Bladder microvascular endothelial cell (primary cell): ENCODE measurements around the gene OR2T27. TPM values are rescaled to one million over a fixed set of nuclear protein-coding genes. Genes with fewer than 3 reads are reported as not detected.

Experiments
- total RNA-seq: library from RNA; depleted of rRNA; stranded (reverse); fragments of >200 nt; gene quantifications from 2 replicates; pipeline ENCODE4 v1.2.3, GENCODE V29; 2014

Gene OR2T27
- total RNA-seq = not detected in 2 replicates

GRCh38 chr1:248655354-248655753 is at the start of gene OR2T27:
Gene OR2T27, minus strand, starts transcription at chr1:248655528. Its CDS starts 4,644 bp downstream, at chr1:248650884.

DNA sequence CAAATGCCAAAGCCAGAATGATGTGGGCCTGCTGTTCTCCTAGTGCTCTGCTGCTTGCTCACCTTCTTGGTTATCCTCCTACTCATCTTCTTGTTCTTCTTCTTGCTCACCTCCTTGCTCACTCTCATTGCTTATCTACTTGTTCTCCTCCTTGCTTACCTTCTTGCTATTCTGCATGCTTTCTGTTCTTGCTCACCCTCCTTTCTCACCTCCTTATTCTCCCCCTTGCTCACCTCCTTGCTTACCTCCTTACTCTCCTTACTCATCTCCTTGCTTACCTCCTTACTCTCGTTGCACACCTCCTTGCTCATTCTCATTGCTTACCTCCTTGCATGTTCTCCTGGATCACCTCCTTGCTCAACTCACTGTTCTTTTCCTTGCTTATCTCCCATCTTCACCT is 47.4 kb upstream of the OR2T27 start, which contains the start of gene OR14I1:
OR14I1 (minus strand) TSS at position 53 of the 400 bp plus-strand sequence.

GRCh38 chr1:248645178-248645577 is 10.2 kb downstream of the OR2T27 start, which contains the start of gene OR2T35:
Gene OR2T35, minus strand, starts transcription at chr1:248645278. Its CDS starts 6,020 bp downstream, at chr1:248639258.

GRCh38 chr1:248634991-248635390 is 20.3 kb downstream of the OR2T27 start, which contains the start of gene OR2T11:
Gene OR2T11, minus strand, starts transcription at chr1:248635091. Its CDS starts 7,963 bp downstream, at chr1:248627128.

Other genes starting within 250 kb of the OR2T27 start
- not detected in 2 replicates for gene OR2T2, start 209.9 kb downstream of the OR2T27 start, total RNA-seq
- gene OR2T3, start 182.2 kb downstream of the OR2T27 start, total RNA-seq = not detected in 2 replicates
- not detected in 2 replicates for gene OR2T5, start 166.9 kb downstream of the OR2T27 start, total RNA-seq
- gene OR2G6, start 147.5 kb downstream of the OR2T27 start, total RNA-seq = not detected in 2 replicates
- gene OR2T29, start 92.8 kb downstream of the OR2T27 start, total RNA-seq = not detected in 2 replicates
- gene OR2T34, start 80.8 kb downstream of the OR2T27 start, total RNA-seq = not detected in 2 replicates
- not detected in 2 replicates for gene OR2T10, start 57.8 kb downstream of the OR2T27 start, total RNA-seq
- gene OR2T11, start 20.4 kb downstream of the OR2T27 start, total RNA-seq = not detected in 2 replicates
- not detected in 2 replicates for gene OR2T35, start 10.2 kb downstream of the OR2T27 start, total RNA-seq
- not detected in 2 replicates for gene OR14I1, start 47.2 kb upstream of the OR2T27 start, total RNA-seq
- not detected in 2 replicates for gene LYPD8, start 100.2 kb upstream of the OR2T27 start, total RNA-seq
- gene SH3BP5L, start 170.4 kb upstream of the OR2T27 start, total RNA-seq = 21.5 and 26.3 TPM in 2 replicates
- gene ZNF672, start 182.7 kb upstream of the OR2T27 start, total RNA-seq = 13.8 and 18.9 TPM in 2 replicates
- 4.9 and 16.6 TPM in 2 replicates for gene ZNF692, start 203.6 kb upstream of the OR2T27 start, total RNA-seq